Activated T-cell treated with anti-CD3 and anti-CD28 coated beads, Interleukin-2, amount 50 U/mL, for 72 hours (primary cell): Measurements from ENCODE around the gene ARPC4. TPM values are rescaled to one million over a fixed set of nuclear protein-coding genes. Genes with fewer than 3 reads are reported as not detected.

ENCODE experiments used
- ATAC-seq, 2 donors: fragments of 150-1000 bp; cut with Tn5 transposase; replicated peaks in 1 of 2; 2 replicates each; pipeline ENCODE4 v1.10.0; 2021; ENCODE audit warnings: moderate library complexity in 2 of 2, mild to moderate bottlenecking in 1 of 2
- DNase-seq, 2 donors: peaks; one replicate each; pipeline ENCODE4 v3.0.0; 2021 to 2022; ENCODE audit warnings: mixed read lengths in 1 of 2
- H3K27ac Mint-ChIP-seq: one replicate; pipeline ENCODE4 v1.8.0; 2022; ENCODE audit warnings: mild to moderate bottlenecking, moderate library complexity, mixed read lengths
- H3K27me3 Mint-ChIP-seq: one replicate; pipeline ENCODE4 v1.8.0; 2022; ENCODE audit warnings: low read depth, mixed read lengths
- H3K36me3 Mint-ChIP-seq, 2 donors: one replicate each; pipeline ENCODE4 v1.8.0; 2022; ENCODE audit warnings: mixed read lengths in 2 of 2, mild to moderate bottlenecking in 1 of 2; ENCODE audit not compliant: insufficient read depth in 2 of 2
- H3K4me1 Mint-ChIP-seq: one replicate; pipeline ENCODE4 v1.8.0; 2022; ENCODE audit warnings: low read depth, mixed read lengths
- H3K4me3 Mint-ChIP-seq, 2 donors: one replicate each; pipeline ENCODE4 v1.8.0; 2022; ENCODE audit warnings: mild to moderate bottlenecking in 2 of 2, mixed read lengths in 2 of 2, moderate library complexity in 2 of 2
- H3K9me3 Mint-ChIP-seq, 2 donors: one replicate each; pipeline ENCODE4 v1.8.0; 2022; ENCODE audit warnings: mixed read lengths in 2 of 2
- total RNA-seq, 2 donors: library from RNA; stranded (reverse); gene quantifications; one replicate each; pipeline ENCODE4 v1.2.3, GENCODE V29; 2022

ARPC4 gene
- total RNA-seq, 2 donors from 2014 or later, result 168 to 176 TPM

DNA sequence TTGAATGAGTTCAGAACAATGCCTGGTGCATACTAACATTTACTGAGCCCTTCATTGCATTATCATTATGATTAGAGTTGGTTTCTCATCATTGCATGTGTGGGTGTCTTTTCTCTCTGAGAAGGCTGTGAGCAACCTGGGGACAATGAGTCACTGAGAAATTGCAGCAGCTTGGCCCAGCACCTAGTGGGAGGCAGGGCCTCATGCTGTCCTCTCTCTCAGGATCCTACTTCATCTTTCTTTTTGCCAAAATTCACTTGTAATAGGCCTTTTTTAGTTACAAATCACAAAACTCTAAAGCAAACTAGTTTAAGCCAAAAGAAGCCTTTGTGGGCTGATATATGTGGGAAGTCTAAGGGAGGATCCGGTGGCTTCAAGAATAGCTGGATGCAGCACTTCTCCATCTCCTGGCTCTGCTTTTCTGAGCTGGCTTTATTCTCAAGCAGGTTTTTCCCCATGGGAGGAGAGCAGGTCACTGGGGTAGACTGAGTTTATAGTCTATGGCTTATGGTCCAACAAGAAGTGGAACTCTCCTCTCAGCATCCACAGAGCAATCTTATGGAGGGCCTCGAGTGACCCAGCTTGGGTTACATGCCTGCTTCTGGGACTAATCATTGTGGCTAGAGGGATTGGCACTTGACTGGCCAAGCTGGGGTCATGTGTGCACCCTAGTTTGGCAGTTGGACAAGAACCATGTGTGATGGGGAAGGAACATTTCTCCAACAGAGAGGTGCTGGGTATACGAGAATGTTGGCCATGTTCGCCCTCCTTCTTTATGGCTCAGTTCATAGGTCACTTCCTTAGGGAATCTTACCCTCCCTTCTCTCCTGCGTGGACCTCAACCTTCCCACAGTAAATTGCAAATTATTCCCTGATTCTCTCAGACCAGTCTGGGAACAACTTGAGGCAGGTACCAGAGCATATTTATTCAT lies 14.5 kb upstream of the ARPC4 start:
- Mint-ChIP-seq H3K4me1 (peaks cover 70% of the 10 kb centered on the region), H3K27ac (peak overlapping the region; percentile 88), H3K9me3 (peaks cover 0 to 3% of the 10 kb centered on the region in 2 donors), H3K4me3 (peak overlapping the region; percentile 72 to 82), H3K36me3 (peaks cover 8 to 16% of the 10 kb centered on the region in 2 donors), H3K27me3 (no peaks in the 10 kb centered on the region)
- DNase-seq (peak; percentile 78 to 85), ATAC-seq (peak; percentile 88 to 90)

DNA sequence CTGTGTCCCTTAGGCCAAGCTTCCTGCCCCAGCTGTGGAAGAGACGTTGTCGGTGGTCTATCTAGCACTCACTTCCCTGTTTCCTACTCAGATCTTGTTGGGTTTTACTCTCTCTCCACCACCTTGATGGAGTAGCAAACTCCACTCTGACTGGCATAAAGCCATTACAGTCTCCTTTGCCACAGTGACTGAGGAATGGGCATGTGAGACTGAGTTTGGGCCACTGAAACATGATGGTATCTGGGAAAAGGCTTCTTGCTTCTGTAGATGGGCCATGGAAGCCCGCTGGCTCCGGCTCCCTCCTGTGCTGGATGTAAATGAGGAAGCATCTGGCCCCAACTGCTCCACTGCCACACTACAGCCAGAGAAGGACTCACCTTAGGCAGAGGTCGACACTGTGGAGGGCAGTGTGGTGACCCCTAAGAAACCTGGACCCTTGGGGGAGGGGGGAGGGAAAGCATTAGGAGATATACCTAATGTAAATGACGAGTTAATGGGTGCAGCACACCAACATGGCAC lies 13.7 kb upstream of the ARPC4 start:
- Mint-ChIP-seq H3K27me3 (no peaks in the 10 kb centered on the region), H3K9me3 (peaks cover 0 to 3% of the 10 kb centered on the region in 2 donors)

DNA sequence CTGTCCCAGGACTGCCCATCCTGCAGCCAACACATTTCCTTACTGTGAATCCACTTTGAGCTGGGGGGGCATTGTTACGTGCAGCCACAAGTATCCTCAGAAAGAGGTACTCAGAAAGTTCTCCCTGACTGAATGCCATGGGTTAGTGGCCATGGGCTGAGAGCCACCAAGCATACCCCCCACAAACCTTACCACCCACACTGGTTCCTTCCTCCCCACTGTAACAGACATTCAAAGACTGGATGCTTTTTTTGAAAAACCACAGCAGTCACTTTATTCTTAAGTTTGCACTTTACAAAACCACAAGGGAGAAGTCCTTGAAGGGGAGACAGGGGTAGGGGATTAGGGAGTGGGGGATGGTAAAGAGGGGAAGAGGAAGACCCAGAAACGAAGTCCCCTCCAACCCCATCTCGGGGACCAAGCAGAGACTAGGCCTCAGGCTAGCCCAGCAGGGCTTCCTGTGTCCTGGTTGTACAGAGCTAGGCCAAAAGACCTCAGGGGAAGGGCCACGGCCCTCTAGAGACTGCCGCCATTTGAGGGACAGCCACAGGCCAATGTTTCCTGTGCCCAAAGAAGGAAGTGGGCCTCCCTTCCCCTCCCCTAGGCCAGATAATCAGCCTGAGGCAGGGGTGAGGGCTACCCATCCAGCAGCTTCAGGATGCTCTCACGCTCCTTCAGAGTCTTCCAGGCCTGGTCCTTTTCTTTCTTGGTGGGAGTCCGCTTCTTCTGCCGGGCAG lies 13.0 kb upstream of the ARPC4 start:
- no peaks in the 10 kb centered on the region for H3K27me3 Mint-ChIP-seq
- ATAC-seq (peak; percentile 59 to 70), DNase-seq (peak; percentile 64 to 74)
- H3K4me3 Mint-ChIP-seq, result peak overlapping the region; percentile 42 to 82
- peaks cover 0 to 3% of the 10 kb centered on the region in 2 donors for H3K9me3 Mint-ChIP-seq
- H3K36me3 Mint-ChIP-seq, result peaks cover 8 to 17% of the 10 kb centered on the region in 2 donors
- H3K27ac Mint-ChIP-seq, result peak overlapping the region; percentile 81
- H3K4me1 Mint-ChIP-seq, result peaks cover 70% of the 10 kb centered on the region

More for the DNA sequence above, 13.7 kb upstream of the ARPC4 start:
- peaks cover 70% of the 10 kb centered on the region for H3K4me1 Mint-ChIP-seq
- H3K36me3 Mint-ChIP-seq, result peaks cover 8 to 16% of the 10 kb centered on the region in 2 donors
- DNase-seq (no peak), ATAC-seq (no peak)
- peak overlapping the region; percentile 88 for H3K27ac Mint-ChIP-seq
- H3K4me3 Mint-ChIP-seq, result peak overlapping the region; percentile 72 to 82

DNA sequence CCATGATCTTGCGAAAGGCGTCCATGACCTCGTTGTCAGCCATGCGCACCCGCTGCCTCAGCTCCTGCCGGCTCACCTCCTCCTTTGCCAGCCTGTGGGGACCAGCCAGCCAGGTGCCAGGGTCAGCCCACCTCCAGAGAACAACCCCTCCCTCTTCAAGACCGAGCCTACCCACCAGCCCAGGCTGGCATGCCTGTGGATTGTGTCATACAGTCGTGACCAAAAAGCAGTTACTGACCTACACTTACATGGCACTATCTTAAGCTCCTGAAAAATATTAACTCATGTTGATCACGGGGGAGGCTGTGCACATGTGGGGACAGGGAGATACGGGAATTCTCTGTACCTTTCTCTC lies 12.4 kb upstream of the ARPC4 start:
- H3K9me3 Mint-ChIP-seq, result peaks cover 0 to 3% of the 10 kb centered on the region in 2 donors
- peak overlapping the region; percentile 42 to 82 for H3K4me3 Mint-ChIP-seq
- DNase-seq (peak in 1 of 2 donors; percentile 27), ATAC-seq (no peak)
- peak overlapping the region; percentile 81 for H3K27ac Mint-ChIP-seq
- H3K36me3 Mint-ChIP-seq, result peaks cover 10 to 22% of the 10 kb centered on the region in 2 donors
- no peaks in the 10 kb centered on the region for H3K27me3 Mint-ChIP-seq
- H3K4me1 Mint-ChIP-seq, result peaks cover 72% of the 10 kb centered on the region

DNA sequence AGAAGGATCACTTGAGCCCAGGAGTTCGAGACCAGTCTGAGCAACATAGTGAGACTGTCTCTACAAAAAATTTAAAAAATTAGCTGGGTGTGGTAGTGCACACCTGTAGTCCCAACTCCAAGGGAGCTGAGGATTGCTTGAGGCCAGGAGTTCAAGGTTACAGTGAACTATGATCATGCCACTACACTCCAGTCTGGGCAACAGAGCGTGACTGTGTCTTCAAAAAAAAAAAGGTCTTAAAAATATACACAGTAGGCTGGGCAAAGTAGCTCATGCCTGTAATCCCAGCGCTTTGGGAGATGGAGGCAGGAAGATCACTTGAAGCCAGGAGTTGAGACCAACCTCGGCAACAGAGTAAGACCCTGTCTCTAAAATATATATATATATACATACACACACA lies 12.0 kb upstream of the ARPC4 start:
- Mint-ChIP-seq H3K9me3 (peaks cover 0 to 3% of the 10 kb centered on the region in 2 donors), H3K4me1 (peaks cover 74% of the 10 kb centered on the region), H3K27ac (peak overlapping the region; percentile 81), H3K4me3 (peak overlapping the region; percentile 42 to 82), H3K27me3 (no peaks in the 10 kb centered on the region), H3K36me3 (peaks cover 13 to 25% of the 10 kb centered on the region in 2 donors)
- DNase-seq, result no peak
- no peak for ATAC-seq

DNA sequence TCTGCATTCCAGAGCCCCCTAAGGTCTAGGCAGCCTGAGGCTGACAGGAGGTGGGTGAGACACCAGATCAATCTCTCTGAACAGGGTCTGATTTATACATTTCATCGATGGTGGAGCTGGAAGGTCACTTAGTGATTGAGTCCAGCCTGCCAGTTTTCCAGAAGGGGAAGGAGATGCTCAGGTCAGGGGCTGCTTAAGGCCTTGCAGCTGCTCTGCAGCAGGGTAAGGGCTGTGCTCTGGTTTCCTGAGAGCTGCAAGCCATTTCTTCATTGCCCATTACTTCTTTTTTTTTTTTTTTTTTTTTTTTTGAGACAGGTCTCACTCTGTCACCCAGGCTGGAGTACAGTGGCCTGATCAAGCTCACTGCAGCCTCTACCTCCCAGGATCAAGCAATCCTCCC lies 11.3 kb upstream of the ARPC4 start:
- peaks cover 73% of the 10 kb centered on the region for H3K4me1 Mint-ChIP-seq
- H3K36me3 Mint-ChIP-seq, result peaks cover 17 to 30% of the 10 kb centered on the region in 2 donors
- no peaks in the 10 kb centered on the region for H3K27me3 Mint-ChIP-seq
- peaks cover 0 to 3% of the 10 kb centered on the region in 2 donors for H3K9me3 Mint-ChIP-seq
- DNase-seq (no peak), ATAC-seq (no peak)
- peak overlapping the region in 1 of 2 donors; percentile 39 for H3K4me3 Mint-ChIP-seq
- peak overlapping the region; percentile 85 for H3K27ac Mint-ChIP-seq

DNA sequence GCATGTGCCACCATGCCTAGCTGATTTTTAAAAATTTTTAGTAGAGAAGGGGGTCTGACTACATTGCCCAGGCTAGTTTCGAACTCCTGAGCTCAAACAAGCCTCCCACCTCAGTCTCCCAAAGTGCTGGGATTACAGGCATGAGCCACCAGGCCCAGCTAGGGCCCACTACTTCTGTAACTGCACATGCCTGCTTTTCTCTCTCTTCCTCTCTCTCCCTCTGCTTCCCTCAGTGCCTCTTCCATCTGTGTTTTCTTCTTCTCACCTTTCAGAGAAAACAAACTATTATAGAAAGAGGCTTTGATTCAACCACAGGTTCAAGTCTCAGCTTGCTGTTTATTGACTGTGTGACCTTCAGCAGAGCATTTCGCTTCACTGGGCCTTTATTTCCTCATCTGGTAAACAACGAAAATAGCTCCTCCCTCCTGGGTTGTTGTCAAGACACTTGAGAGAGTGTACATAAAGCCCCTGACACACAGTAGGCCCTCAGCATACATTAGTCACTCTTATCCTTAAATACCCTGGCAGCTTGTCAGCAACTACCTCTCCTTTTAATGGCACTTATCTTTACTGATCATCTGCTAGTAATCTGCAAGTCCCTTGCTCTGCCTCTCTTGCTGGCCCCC lies 10.8 kb upstream of the ARPC4 start:
- no peak for ATAC-seq
- no peak overlapping the region for H3K4me3 Mint-ChIP-seq

DNA sequence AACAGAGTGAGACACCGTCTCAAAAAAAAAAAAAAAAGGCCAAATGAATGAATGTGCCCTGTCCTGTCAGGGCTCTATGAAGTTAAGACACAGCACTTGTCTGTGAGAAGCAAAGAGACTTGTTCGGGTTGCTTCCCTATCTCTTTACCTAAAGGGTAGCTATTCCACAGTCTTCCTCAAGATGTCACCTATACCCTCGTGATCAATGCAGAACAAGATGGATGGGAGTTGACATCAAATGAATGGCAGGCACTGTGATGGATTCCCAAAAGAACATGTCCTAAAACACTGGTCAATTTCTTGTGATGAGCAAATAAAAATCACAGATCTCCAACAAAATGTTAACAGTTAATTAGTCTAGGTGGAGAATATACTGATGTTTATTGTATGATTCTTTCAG lies 10.1 kb upstream of the ARPC4 start:
- Mint-ChIP-seq H3K27ac (peak overlapping the region; percentile 35), H3K4me1 (peaks cover 73% of the 10 kb centered on the region), H3K4me3 (no peak overlapping the region), H3K27me3 (no peaks in the 10 kb centered on the region), H3K36me3 (peaks cover 20 to 35% of the 10 kb centered on the region in 2 donors), H3K9me3 (peaks cover 0 to under 1% of the 10 kb centered on the region in 2 donors)
- DNase-seq, result no peak
- no peak for ATAC-seq

More for the DNA sequence above, 10.8 kb upstream of the ARPC4 start:
- peaks cover 0 to 3% of the 10 kb centered on the region in 2 donors for H3K9me3 Mint-ChIP-seq
- no peak for DNase-seq
- H3K36me3 Mint-ChIP-seq, result peaks cover 17 to 33% of the 10 kb centered on the region in 2 donors
- peak overlapping the region; percentile 35 for H3K27ac Mint-ChIP-seq
- peaks cover 73% of the 10 kb centered on the region for H3K4me1 Mint-ChIP-seq
- no peaks in the 10 kb centered on the region for H3K27me3 Mint-ChIP-seq

DNA sequence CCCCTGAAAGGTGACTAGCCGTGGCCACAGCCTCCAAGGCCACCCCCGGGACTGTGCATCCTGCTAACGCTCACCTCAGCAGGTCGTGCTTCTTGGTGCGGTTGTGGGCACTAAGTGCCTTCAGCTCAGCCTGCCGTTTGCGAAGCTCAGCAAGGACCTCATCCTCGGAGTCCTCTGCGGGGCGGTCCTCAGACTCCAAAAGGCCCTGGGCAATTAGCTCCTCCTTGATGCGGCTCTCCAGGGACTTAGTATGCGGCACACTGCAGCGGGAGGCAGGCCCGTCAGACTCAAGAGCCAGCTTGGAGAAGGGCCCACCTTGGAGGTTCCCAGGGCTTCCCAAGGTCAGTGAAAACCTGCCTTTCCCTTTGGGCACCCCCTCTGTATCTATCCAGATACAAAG lies 8.9 kb upstream of the ARPC4 start:
- DNase-seq (no peak), ATAC-seq (no peak)
- Mint-ChIP-seq H3K4me1 (peaks cover 72% of the 10 kb centered on the region), H3K9me3 (no peaks in the 10 kb centered on the region), H3K27ac (no peak overlapping the region), H3K27me3 (no peaks in the 10 kb centered on the region), H3K4me3 (no peak overlapping the region), H3K36me3 (peaks cover 20 to 37% of the 10 kb centered on the region in 2 donors)

DNA sequence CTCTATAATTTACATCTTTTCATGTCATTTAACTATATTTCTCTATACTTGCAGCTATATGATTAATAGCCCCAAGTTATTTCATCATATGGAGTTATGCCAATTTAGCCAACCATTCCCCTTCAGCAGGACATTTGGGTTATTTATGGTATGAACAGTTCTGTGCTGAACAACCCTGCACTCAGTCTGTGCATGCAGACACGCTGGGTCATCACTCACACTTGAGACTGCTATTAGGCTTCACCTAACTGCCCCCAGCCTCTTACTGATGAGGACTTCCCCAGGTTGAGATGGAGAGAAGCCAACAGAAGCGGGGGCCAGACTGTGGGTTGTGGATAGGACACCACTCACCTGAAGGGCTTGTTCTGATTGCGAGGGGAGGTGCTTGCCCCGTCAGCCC lies 7.9 kb upstream of the ARPC4 start:
- Mint-ChIP-seq H3K9me3 (no peaks in the 10 kb centered on the region), H3K27me3 (no peaks in the 10 kb centered on the region), H3K36me3 (peaks cover 24 to 46% of the 10 kb centered on the region in 2 donors), H3K4me1 (peaks cover 72% of the 10 kb centered on the region), H3K27ac (no peak overlapping the region), H3K4me3 (no peak overlapping the region)
- ATAC-seq (no peak), DNase-seq (no peak)

DNA sequence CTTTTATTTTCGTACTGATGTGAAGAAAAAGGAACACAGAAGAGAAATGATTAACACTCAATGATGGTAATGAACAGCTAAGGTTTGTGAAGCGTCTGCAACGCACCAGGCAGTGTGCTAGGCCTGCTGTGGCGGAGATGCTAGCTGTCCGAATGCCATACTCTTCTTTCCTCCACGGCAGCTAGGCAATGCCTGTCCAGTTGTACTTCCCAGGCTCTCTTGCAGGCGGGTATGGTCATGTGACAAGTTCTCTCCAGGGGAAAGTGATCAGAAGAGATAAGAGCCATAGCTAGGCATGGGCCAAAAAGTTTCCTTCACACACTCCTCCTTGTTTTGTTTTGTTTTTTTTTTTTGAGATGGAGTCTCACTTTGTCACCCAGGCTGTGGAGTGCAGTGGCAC lies 7.3 kb upstream of the ARPC4 start:
- peaks cover 72% of the 10 kb centered on the region for H3K4me1 Mint-ChIP-seq

DNA sequence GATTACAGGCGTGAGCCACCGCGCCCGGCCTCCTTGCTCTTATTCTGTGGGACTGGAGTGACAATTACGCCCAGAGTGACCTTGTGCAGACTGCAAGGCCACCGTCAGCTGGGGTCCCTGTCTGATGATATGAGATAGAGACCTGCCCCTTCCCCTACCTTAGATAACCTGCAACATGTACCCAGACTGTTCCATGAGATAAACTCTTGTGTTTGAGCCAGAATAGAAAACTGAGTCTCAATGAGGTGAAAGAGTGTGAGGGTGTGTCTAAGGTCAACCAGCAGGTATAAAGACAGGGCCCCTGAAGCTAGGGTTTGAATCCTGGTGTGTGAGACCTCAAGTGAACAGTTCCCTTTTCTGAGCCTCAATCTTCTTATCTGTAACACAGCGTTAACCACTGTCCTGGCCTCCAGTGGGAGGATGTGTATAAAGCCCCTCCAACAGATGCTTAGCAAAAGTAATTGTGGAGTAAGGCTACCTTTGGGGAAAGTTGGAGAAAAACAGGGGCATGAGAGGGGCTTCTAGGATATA lies 6.6 kb upstream of the ARPC4 start:
- Mint-ChIP-seq H3K36me3 (peaks cover 27 to 41% of the 10 kb centered on the region in 2 donors), H3K9me3 (no peaks in the 10 kb centered on the region), H3K4me1 (peaks cover 72% of the 10 kb centered on the region), H3K4me3 (no peak overlapping the region), H3K27me3 (no peaks in the 10 kb centered on the region), H3K27ac (peak overlapping the region; percentile 39)
- no peak for ATAC-seq
- DNase-seq, result no peak

More for the DNA sequence above, 7.3 kb upstream of the ARPC4 start:
- no peak overlapping the region for H3K27ac Mint-ChIP-seq
- no peaks in the 10 kb centered on the region for H3K27me3 Mint-ChIP-seq
- DNase-seq (no peak), ATAC-seq (no peak)
- H3K9me3 Mint-ChIP-seq, result no peaks in the 10 kb centered on the region
- H3K36me3 Mint-ChIP-seq, result peaks cover 27 to 46% of the 10 kb centered on the region in 2 donors
- H3K4me3 Mint-ChIP-seq, result no peak overlapping the region
